B cell (primary cell): ENCODE measurements around the gene RPH3AL.

Source experiments
- CTCF ChIP-seq: fragments of 200-600 bp; IDR thresholded peaks from one replicate; pipeline ENCODE4 v1.8.0; 2022; ENCODE audit warnings: antibody characterized with exemption, mild to moderate bottlenecking
- EZH2 ChIP-seq: IDR thresholded peaks from 2 replicates; pipeline ENCODE4 v1.6.1; 2012; ENCODE audit warnings: borderline replicate concordance, low read depth, mild to moderate bottlenecking, moderate library complexity, low read length; ENCODE audit not compliant: insufficient read depth, poor library complexity, severe bottlenecking

- TF ChIP-seq CTCF, result no peak
- TF ChIP-seq EZH2, result no peak
These were observed 189.9 kb downstream of the RPH3AL start for GRCh38 chr17:162689-163088.
